Measurements from ENCODE around the gene ASPM. TPM values are rescaled to one million over a fixed set of nuclear protein-coding genes. Genes with fewer than 3 reads are reported as not detected.

Gene ASPM
- total RNA-seq, 1 experiment from 2014 or later = 29.9 TPM

DNA sequence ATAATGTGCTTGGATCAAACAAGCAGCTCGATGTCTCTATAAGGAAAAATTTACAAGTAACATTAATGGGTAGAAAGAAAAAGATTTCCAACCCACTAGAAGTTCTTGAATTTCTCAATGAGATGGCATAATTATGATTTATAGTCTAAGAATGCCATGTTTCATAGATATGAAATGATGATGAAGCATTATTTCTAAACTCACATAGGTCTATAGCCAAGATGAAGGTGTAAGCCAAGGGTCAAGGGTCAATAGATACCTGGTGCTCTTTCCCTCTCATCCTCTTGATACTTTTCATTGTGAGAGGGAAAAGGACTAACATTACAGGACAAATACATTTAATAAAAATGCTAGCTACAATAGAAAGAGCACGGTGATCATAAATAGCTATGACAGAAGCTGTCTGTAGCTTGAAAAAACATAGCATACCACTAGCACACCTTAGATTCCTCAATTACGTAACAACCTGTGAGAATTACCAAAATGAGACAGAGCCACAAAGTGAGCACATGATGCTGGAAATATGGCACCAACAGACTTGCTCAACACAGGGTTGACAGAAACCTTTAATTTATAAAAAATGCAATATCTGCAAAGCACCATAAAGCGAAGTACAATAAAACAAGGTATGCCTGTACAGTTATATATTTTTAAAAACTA is 53.1 kb downstream of the ASPM start:
- H3K4me2 ChIP-seq (ENCODE audit: low read length) = no peak overlapping the region
- H3K27me3 ChIP-seq (ENCODE audit: insufficient read depth, low read length) = no peaks in the 10 kb centered on the region
- H3K36me3 ChIP-seq (ENCODE audit: control insufficient read depth in 1 of 2, insufficient read depth in 2 of 2, low read length in 2 of 2) = peaks cover 17 to 20% of the 10 kb centered on the region in 2 experiments
- no peaks in the 10 kb centered on the region for H3K79me2 ChIP-seq (ENCODE audit: insufficient read depth, low read length)
- ChIA-PET CTCF (no interaction called here), POLR2A (no interaction called here), RAD21 (ENCODE audit: low non-redundant PET in 1 of 2, low total read pairs in 2 of 2, uncharacterized antibody in 2 of 2, unreplicated experiment in 2 of 2) (no interaction called here)
- H3K9me2 ChIP-seq (ENCODE audit: insufficient read depth) = no peaks in the 10 kb centered on the region
- BruUV-seq (replicated peaks) = no TSS peak
- H3K9ac ChIP-seq (ENCODE audit: low read length) = no peak overlapping the region
- TF ChIP-seq CBX3 (IDR thresholded peaks at IDR 0.05; ENCODE audit: low read depth) (no peak), TCF7L2 (IDR thresholded peaks at IDR 0.05; ENCODE audit: borderline replicate concordance, extremely low read depth, insufficient read depth, insufficient read length) (no peak), RAD21 (IDR thresholded peaks at IDR 0.05; ENCODE audit: low read depth) (no peak), ZNF274 (IDR thresholded peaks at IDR 0.05; ENCODE audit: low read depth, low read length) (no peak), YY1 (IDR thresholded peaks at IDR 0.05; ENCODE audit: extremely low read depth, insufficient replicate concordance, low read depth, low read length) (no peak), SRF (IDR thresholded peaks at IDR 0.05; ENCODE audit: low read depth) (no peak), EZH2 (IDR thresholded peaks at IDR 0.05) (no peak), ZFX (IDR thresholded peaks at IDR 0.05) (no peak), EZH2phosphoT487 (IDR thresholded peaks at IDR 0.05; ENCODE audit: borderline replicate concordance) (no peak), SP1 (IDR thresholded peaks at IDR 0.05; ENCODE audit: low read depth) (no peak), CEBPB (IDR thresholded peaks at IDR 0.05; ENCODE audit: low read depth) (no peak)
- TF ChIP-seq, protein P1, sequence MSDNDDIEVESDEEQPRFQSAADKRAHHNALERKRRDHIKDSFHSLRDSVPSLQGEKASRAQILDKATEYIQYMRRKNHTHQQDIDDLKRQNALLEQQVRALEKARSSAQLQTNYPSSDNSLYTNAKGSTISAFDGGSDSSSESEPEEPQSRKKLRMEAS (IDR thresholded peaks at IDR 0.05) = no peak
- TF ChIP-seq, protein P2, sequence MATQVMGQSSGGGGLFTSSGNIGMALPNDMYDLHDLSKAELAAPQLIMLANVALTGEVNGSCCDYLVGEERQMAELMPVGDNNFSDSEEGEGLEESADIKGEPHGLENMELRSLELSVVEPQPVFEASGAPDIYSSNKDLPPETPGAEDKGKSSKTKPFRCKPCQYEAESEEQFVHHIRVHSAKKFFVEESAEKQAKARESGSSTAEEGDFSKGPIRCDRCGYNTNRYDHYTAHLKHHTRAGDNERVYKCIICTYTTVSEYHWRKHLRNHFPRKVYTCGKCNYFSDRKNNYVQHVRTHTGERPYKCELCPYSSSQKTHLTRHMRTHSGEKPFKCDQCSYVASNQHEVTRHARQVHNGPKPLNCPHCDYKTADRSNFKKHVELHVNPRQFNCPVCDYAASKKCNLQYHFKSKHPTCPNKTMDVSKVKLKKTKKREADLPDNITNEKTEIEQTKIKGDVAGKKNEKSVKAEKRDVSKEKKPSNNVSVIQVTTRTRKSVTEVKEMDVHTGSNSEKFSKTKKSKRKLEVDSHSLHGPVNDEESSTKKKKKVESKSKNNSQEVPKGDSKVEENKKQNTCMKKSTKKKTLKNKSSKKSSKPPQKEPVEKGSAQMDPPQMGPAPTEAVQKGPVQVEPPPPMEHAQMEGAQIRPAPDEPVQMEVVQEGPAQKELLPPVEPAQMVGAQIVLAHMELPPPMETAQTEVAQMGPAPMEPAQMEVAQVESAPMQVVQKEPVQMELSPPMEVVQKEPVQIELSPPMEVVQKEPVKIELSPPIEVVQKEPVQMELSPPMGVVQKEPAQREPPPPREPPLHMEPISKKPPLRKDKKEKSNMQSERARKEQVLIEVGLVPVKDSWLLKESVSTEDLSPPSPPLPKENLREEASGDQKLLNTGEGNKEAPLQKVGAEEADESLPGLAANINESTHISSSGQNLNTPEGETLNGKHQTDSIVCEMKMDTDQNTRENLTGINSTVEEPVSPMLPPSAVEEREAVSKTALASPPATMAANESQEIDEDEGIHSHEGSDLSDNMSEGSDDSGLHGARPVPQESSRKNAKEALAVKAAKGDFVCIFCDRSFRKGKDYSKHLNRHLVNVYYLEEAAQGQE (IDR thresholded peaks at IDR 0.05; ENCODE audit: low read depth) = no peak
- TF ChIP-seq, protein P3, sequence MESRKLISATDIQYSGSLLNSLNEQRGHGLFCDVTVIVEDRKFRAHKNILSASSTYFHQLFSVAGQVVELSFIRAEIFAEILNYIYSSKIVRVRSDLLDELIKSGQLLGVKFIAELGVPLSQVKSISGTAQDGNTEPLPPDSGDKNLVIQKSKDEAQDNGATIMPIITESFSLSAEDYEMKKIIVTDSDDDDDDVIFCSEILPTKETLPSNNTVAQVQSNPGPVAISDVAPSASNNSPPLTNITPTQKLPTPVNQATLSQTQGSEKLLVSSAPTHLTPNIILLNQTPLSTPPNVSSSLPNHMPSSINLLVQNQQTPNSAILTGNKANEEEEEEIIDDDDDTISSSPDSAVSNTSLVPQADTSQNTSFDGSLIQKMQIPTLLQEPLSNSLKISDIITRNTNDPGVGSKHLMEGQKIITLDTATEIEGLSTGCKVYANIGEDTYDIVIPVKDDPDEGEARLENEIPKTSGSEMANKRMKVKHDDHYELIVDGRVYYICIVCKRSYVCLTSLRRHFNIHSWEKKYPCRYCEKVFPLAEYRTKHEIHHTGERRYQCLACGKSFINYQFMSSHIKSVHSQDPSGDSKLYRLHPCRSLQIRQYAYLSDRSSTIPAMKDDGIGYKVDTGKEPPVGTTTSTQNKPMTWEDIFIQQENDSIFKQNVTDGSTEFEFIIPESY (IDR thresholded peaks at IDR 0.05; ENCODE audit: extremely low read depth, insufficient replicate concordance, low read length) = no peak
- TF ChIP-seq, protein P4, sequence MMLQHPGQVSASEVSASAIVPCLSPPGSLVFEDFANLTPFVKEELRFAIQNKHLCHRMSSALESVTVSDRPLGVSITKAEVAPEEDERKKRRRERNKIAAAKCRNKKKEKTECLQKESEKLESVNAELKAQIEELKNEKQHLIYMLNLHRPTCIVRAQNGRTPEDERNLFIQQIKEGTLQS (IDR thresholded peaks at IDR 0.05) = no peak
- TF ChIP-seq, protein P5, sequence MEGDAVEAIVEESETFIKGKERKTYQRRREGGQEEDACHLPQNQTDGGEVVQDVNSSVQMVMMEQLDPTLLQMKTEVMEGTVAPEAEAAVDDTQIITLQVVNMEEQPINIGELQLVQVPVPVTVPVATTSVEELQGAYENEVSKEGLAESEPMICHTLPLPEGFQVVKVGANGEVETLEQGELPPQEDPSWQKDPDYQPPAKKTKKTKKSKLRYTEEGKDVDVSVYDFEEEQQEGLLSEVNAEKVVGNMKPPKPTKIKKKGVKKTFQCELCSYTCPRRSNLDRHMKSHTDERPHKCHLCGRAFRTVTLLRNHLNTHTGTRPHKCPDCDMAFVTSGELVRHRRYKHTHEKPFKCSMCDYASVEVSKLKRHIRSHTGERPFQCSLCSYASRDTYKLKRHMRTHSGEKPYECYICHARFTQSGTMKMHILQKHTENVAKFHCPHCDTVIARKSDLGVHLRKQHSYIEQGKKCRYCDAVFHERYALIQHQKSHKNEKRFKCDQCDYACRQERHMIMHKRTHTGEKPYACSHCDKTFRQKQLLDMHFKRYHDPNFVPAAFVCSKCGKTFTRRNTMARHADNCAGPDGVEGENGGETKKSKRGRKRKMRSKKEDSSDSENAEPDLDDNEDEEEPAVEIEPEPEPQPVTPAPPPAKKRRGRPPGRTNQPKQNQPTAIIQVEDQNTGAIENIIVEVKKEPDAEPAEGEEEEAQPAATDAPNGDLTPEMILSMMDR (IDR thresholded peaks at IDR 0.05 in 2 of 3, conservative IDR thresholded peaks at IDR 0.05 in 1 of 3; ENCODE audit: borderline replicate concordance in 1 of 3, insufficient read depth in 1 of 3, low read depth in 2 of 3, low read length in 2 of 3) = no peak
- ATAC-seq (no peak), DNase-seq (ENCODE audit: low read depth, low spot score) (no peak)
- intact Hi-C loops (cut with micrococcal nuclease) = no loop called here
- H4K20me1 ChIP-seq (ENCODE audit: insufficient read depth) = no peaks in the 10 kb centered on the region
- H3K27ac ChIP-seq (ENCODE audit: low read depth, low read length) = no peak overlapping the region
- no peak overlapping the region for H3K4me3 ChIP-seq (replicated peaks in 1 of 2; ENCODE audit: low read depth in 1 of 2, low read length in 2 of 2)
- no peaks in the 10 kb centered on the region for H3K9me3 ChIP-seq (ENCODE audit: control insufficient read depth in 1 of 2, insufficient read depth in 1 of 2, low read depth in 1 of 2, low read length in 2 of 2)
- no peaks in the 10 kb centered on the region for H3K4me1 ChIP-seq (ENCODE audit: control insufficient read depth in 1 of 2, insufficient read depth in 2 of 2, low read length in 2 of 2)
- no peak overlapping the region for H2AFZ ChIP-seq (ENCODE audit: low read depth, low read length, poor library complexity, severe bottlenecking)

All from HCT116 (cell line).